Measurements from ENCODE around the gene ASB1.

ASB1 gene

DNA sequence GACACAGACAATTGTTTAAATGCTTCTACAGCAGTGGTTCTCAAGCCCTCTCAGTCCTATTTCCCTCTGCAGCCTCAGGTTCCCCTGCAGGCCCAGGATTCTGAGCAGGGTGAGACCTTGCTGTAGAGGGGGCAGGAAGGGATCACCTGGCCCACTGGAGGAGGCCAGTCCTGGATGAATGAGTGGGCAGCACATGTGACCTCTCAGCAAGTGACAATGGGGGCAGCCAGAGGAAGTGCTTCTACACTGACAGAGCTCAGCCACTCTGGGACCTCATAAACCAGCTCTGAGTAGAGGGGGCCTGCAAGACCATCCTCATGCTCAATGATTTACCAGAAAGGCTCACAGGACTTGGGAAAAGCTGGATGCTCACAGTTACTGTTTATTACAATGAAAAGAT, 63.2 kb downstream of the ASB1 start:
- no peak for DNase-seq (ENCODE audit: low read depth in 2 of 2, low spot score in 1 of 2)

DNA sequence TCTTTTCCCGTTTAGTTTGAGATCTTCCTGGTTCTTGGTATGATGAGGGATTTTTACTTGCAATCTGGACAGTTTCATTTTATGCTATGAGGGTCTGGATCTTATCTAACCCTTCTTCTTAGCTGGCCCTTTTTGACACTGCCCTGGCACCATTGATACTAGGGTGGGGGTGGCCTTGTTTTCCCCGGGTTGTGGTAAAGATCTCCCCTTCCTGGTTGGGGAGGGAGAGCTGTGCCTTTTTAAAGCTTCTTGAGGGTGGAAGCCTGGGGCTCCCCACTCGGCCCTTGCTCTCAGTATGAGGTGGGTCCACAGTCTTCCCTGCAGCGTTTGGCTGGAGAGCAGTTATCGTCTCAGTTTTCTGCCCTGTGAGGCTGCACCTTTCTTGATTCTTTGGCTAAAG, 66.1 kb downstream of the ASB1 start:
- DNase-seq (ENCODE audit: low read depth in 2 of 2, low spot score in 1 of 2), result no peak

- no peak for DNase-seq (ENCODE audit: low read depth in 2 of 2, low spot score in 1 of 2)
Measured at GRCh38 chr2:238493411-238493810, 66.7 kb downstream of the ASB1 start.

DNA sequence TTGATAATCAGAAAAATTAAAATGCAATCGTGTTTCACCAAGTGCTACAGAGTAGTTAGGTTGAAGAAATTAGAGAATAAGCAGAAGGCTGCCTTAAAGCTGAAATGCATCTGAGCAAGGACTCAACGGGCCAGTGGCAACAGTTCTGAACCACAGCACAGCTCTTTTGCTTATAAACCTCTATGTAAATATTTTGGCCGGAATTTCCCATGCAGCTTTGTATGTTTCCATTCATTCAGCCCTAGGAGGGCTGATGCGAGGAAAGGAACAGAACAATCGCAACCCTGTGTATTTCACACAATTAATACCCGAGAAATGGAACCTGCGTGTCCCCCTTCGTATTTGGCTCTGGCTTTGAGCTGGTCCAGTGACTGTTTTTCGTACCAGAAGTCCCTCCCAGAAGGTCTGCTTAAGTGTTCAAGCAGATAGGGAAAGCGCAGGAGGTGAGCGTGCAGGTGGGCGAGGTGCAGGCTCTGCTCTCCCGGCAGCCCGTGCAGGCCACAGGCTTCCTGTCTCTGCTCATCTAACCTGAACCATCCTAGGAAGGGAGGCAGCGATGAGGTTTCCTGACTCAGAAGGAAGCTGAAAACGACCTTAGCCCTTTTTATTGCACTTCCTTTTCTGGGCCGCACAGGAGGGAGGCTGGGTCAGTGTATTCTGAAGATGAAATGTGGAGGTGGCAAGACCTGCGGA, 67.3 kb downstream of the ASB1 start:
- DNase-seq (ENCODE audit: low read depth in 2 of 2, low spot score in 1 of 2), result no peak

GRCh38 chr2:238494573-238494961, 67.8 kb downstream of the ASB1 start:
- DNase-seq (ENCODE audit: low read depth in 2 of 2, low spot score in 1 of 2), result no peak

DNA sequence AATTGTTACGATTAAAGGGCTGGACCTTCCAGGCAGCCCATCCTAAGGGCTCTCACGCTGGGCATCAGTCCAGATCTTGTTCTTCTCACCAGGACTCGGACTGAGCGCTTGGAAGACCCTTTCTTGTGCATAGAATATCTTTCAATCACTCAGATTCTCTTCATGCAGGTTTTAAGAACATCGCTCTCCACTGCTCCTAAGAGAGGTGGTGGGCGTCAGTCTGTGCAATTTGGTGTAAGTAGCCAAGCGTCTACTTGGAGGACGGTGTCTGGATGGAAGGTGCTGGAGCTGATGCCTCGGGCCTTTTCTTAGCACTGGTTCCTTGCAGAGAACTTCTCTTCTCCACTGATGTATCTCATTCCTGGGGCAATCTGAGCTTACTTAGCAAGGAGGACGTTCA, 68.7 kb downstream of the ASB1 start:
- no peak for DNase-seq (ENCODE audit: low read depth in 2 of 2, low spot score in 1 of 2)

GRCh38 chr2:238496756-238497609, 70.3 kb downstream of the ASB1 start:
- no peak for DNase-seq (ENCODE audit: low read depth in 2 of 2, low spot score in 1 of 2)

- DNase-seq (ENCODE audit: low read depth in 2 of 2, low spot score in 1 of 2), result no peak
Measured at GRCh38 chr2:238497610-238498005, 70.9 kb downstream of the ASB1 start.

GRCh38 chr2:238498188-238498587, 71.5 kb downstream of the ASB1 start:
- DNase-seq (ENCODE audit: low read depth in 2 of 2, low spot score in 1 of 2), result no peak

GRCh38 chr2:238498691-238499295, 72.1 kb downstream of the ASB1 start:
- DNase-seq (ENCODE audit: low read depth in 2 of 2, low spot score in 1 of 2), result no peak

- no peak for DNase-seq (ENCODE audit: low read depth in 2 of 2, low spot score in 1 of 2)
Measured at GRCh38 chr2:238499731-238500580, 73.2 kb downstream of the ASB1 start.

- no peak for DNase-seq (ENCODE audit: low read depth in 2 of 2, low spot score in 1 of 2)
Measured at GRCh38 chr2:238501311-238501710, 74.6 kb downstream of the ASB1 start.

All from stimulated activated CD8-positive, alpha-beta memory T cell treated with anti-CD3 and anti-CD28 coated beads, Interleukin-4, amount 100 ng/mL, for 1 hour (primary cell).